Central memory CD4-positive, alpha-beta T cell (primary cell): ENCODE measurements around the gene CARD16.

Source experiments
- DNase-seq: peaks from one replicate; pipeline ENCODE4 v3.0.0; 2022

CARD16 gene

GRCh38 chr11:104991994-104992393, 53.1 kb downstream of the CARD16 start:
- no peak for DNase-seq
